HL-60/S4 treated with retinoic acid at 250 ng/mL for 4 days and 3 days (cell line): ENCODE measurements around the gene MARCHF7.
"Not testable (repeated sequence)": the region's sequence is repeated elsewhere in the genome, so short reads cannot be mapped to it uniquely, and the experiment has no call there.

Experiments used
- in situ Hi-C: fragments of 300-500 bp; cut with MboI; formaldehyde crosslinking; loops from 2 replicates; pipeline ENCODE4 v1.7.0; 2022; ENCODE audit warnings: low sequenced_read_pairs

Gene MARCHF7

GRCh38 chr2:159716857-159717256, 4.6 kb downstream of the MARCHF7 start:
- in situ Hi-C loops: no loop called here

GRCh38 chr2:159720676-159721075, 8.4 kb downstream of the MARCHF7 start:
- in situ Hi-C loops: no loop called here

- in situ Hi-C loops: no loop called here
Measured at GRCh38 chr2:159722580-159722979, 10.3 kb downstream of the MARCHF7 start.

- in situ Hi-C loops: not testable (repeated sequence)
Measured at GRCh38 chr2:159724795-159725572, 12.7 kb downstream of the MARCHF7 start.

GRCh38 chr2:159725713-159726112, 13.4 kb downstream of the MARCHF7 start:
- in situ Hi-C loops: no loop called here

- in situ Hi-C loops: no loop called here
Measured at GRCh38 chr2:159728629-159729028, 16.3 kb downstream of the MARCHF7 start.

GRCh38 chr2:159735648-159736047, 23.3 kb downstream of the MARCHF7 start:
- in situ Hi-C loops: no loop called here

- in situ Hi-C loops: no loop called here
Measured at GRCh38 chr2:159736048-159736447, 23.7 kb downstream of the MARCHF7 start.

GRCh38 chr2:159737292-159737916, 25.1 kb downstream of the MARCHF7 start:
- in situ Hi-C loops: no loop called here

GRCh38 chr2:159737917-159738296, 25.6 kb downstream of the MARCHF7 start:
- in situ Hi-C loops: no loop called here

GRCh38 chr2:159738509-159739390, 26.4 kb downstream of the MARCHF7 start:
- in situ Hi-C loops: no loop called here

GRCh38 chr2:159742846-159743245, 30.5 kb downstream of the MARCHF7 start:
- in situ Hi-C loops: no loop called here

GRCh38 chr2:159744363-159744762, 32.1 kb downstream of the MARCHF7 start:
- in situ Hi-C loops: no loop called here

- in situ Hi-C loops: not testable (repeated sequence)
Measured at GRCh38 chr2:159745237-159745636, 32.9 kb downstream of the MARCHF7 start.

- in situ Hi-C loops: no loop called here
Measured at GRCh38 chr2:159748089-159748488, 35.8 kb downstream of the MARCHF7 start.

GRCh38 chr2:159750873-159751272, 38.6 kb downstream of the MARCHF7 start:
- in situ Hi-C loops: no loop called here

- in situ Hi-C loops: no loop called here
Measured at GRCh38 chr2:159753797-159754196, 41.5 kb downstream of the MARCHF7 start.

- in situ Hi-C loops: no loop called here
Measured at GRCh38 chr2:159755014-159755413, 42.7 kb downstream of the MARCHF7 start.

- in situ Hi-C loops: no loop called here
Measured at GRCh38 chr2:159755788-159756187, 43.5 kb downstream of the MARCHF7 start.

- in situ Hi-C loops: no loop called here
Measured at GRCh38 chr2:159758239-159758638, 45.9 kb downstream of the MARCHF7 start.

GRCh38 chr2:159758686-159759085, 46.4 kb downstream of the MARCHF7 start:
- in situ Hi-C loops: no loop called here

- in situ Hi-C loops: no loop called here
Measured at GRCh38 chr2:159759577-159759976, 47.3 kb downstream of the MARCHF7 start.
